ENCODE results near the gene ZNF275.

Gene ZNF275

GRCh38 chrX:153392642-153393321 lies 58.8 kb downstream of the ZNF275 start:
- ATAC-seq = no peak
- no peak for TF ChIP-seq ZC3H10 (CRISPR knock-in tag; IDR thresholded peaks at IDR 0.05)
- no peak for TF ChIP-seq CSDC2 (CRISPR knock-in tag; IDR thresholded peaks at IDR 0.05)
- no peak for TF ChIP-seq GLIS3 (CRISPR knock-in tag; IDR thresholded peaks at IDR 0.05)
- no peak for TF ChIP-seq OSR1 (CRISPR knock-in tag; IDR thresholded peaks at IDR 0.05)
- TF ChIP-seq POU6F1 (CRISPR knock-in tag; IDR thresholded peaks at IDR 0.05; ENCODE audit: borderline replicate concordance, low read depth) = no peak
- TF ChIP-seq SNAI2 (CRISPR knock-in tag; IDR thresholded peaks at IDR 0.05) = no peak
- no peak for TF ChIP-seq ARNTL (CRISPR knock-in tag; IDR thresholded peaks at IDR 0.05; ENCODE audit: borderline replicate concordance, low read depth)
- no peak for TF ChIP-seq ESRRG (CRISPR knock-in tag; IDR thresholded peaks at IDR 0.05)

- TF ChIP-seq POU6F1 (CRISPR knock-in tag; IDR thresholded peaks at IDR 0.05; ENCODE audit: borderline replicate concordance, low read depth) = no peak
- TF ChIP-seq CSRNP3 (CRISPR knock-in tag; IDR thresholded peaks at IDR 0.05) = no peak
- no peak for TF ChIP-seq ZNF565 (CRISPR knock-in tag; conservative IDR thresholded peaks at IDR 0.05; ENCODE audit: low read depth)
Observed at GRCh38 chrX:153394612-153395011, 60.7 kb downstream of the ZNF275 start.

GRCh38 chrX:153395613-153396319 lies 61.8 kb downstream of the ZNF275 start:
- no peak for TF ChIP-seq CSRNP3 (CRISPR knock-in tag; IDR thresholded peaks at IDR 0.05)
- no peak for TF ChIP-seq POU6F1 (CRISPR knock-in tag; IDR thresholded peaks at IDR 0.05; ENCODE audit: borderline replicate concordance, low read depth)
- TF ChIP-seq OSR1 (CRISPR knock-in tag; IDR thresholded peaks at IDR 0.05) = no peak
- no peak for TF ChIP-seq TCF4 (CRISPR knock-in tag; IDR thresholded peaks at IDR 0.05; ENCODE audit: borderline replicate concordance)
- TF ChIP-seq TSHZ2 (CRISPR knock-in tag; IDR thresholded peaks at IDR 0.05) = no peak
- TF ChIP-seq ZNF8 (CRISPR knock-in tag; IDR thresholded peaks at IDR 0.05) = no peak
- TF ChIP-seq ZFP30 (CRISPR knock-in tag; IDR thresholded peaks at IDR 0.05) = no peak
- no peak for TF ChIP-seq PATZ1 (CRISPR knock-in tag; IDR thresholded peaks at IDR 0.05; ENCODE audit: borderline replicate concordance)
- TF ChIP-seq ESRRG (CRISPR knock-in tag; IDR thresholded peaks at IDR 0.05) = no peak
- no peak for TF ChIP-seq ZFP3 (CRISPR knock-in tag; IDR thresholded peaks at IDR 0.05)
- no peak for TF ChIP-seq ARNTL (CRISPR knock-in tag; IDR thresholded peaks at IDR 0.05; ENCODE audit: borderline replicate concordance, low read depth)
- TF ChIP-seq CSDC2 (CRISPR knock-in tag; IDR thresholded peaks at IDR 0.05) = no peak
- no peak for TF ChIP-seq PPARA (CRISPR knock-in tag; IDR thresholded peaks at IDR 0.05; ENCODE audit: borderline replicate concordance)
- no peak for TF ChIP-seq CREB5 (CRISPR knock-in tag; IDR thresholded peaks at IDR 0.05; ENCODE audit: low read depth)
- ATAC-seq = no peak

More at GRCh38 chrX:153394612-153395011, 60.7 kb downstream of the ZNF275 start:
- ATAC-seq = no peak
